Spinal cord (tissue), 10 donors: ENCODE measurements around the gene KRTAP10-3. TPM values are rescaled to one million over a fixed set of nuclear protein-coding genes. Genes with fewer than 3 reads are reported as not detected.

Experiments used
- DNase-seq, 6 donors: peaks; one replicate each; pipeline versions ENCODE4 v3.0.0 to v3.0.0-alpha.2; 2013 to 2015; ENCODE audit warnings: low spot score in 6 of 6, low read depth in 4 of 6
- H3K27ac ChIP-seq: one replicate; pipeline ENCODE4 v1.5.1; 2013; ENCODE audit warnings: low read depth, low read length, control low read depth
- H3K27me3 ChIP-seq: one replicate; pipeline ENCODE4 v1.6.1; 2013; ENCODE audit warnings: low read length; ENCODE audit not compliant: control insufficient read depth, insufficient read depth
- H3K36me3 ChIP-seq: one replicate; pipeline ENCODE4 v1.6.1; 2013; ENCODE audit warnings: low read length; ENCODE audit not compliant: control insufficient read depth, insufficient read depth
- H3K4me1 ChIP-seq: one replicate; pipeline ENCODE4 v1.6.1; 2013; ENCODE audit warnings: low read length; ENCODE audit not compliant: control insufficient read depth, insufficient read depth
- H3K4me3 ChIP-seq: one replicate; pipeline ENCODE4 v1.5.1; 2013; ENCODE audit warnings: low read depth, low read length, control low read depth
- H3K9me3 ChIP-seq: one replicate; pipeline ENCODE4 v1.6.1; 2013; ENCODE audit warnings: low read length; ENCODE audit not compliant: control insufficient read depth, insufficient read depth
- WGBS: methylation state at CpG from one replicate; pipeline ENCODE4 v1.1.5; 2013; ENCODE audit warnings: missing lambda C conversion rate; ENCODE audit not compliant: insufficient coverage; 5-methylcytosine and 5-hydroxymethylcytosine counted together
- polyA plus RNA-seq, 2 donors: library from polyadenylated mRNA; unstranded; fragments of 120-200 nt; gene quantifications; one replicate each; pipeline ENCODE4 v1.2.1, GENCODE V29; 2013; ENCODE audit not compliant: insufficient read length in 2 of 2
- total RNA-seq, 2 donors: library from RNA; depleted of rRNA in 1 of 2; stranded (reverse); fragments of 120-200 nt in 1 of 2; fragments of >200 nt in 1 of 2; gene quantifications; one replicate each; pipeline versions ENCODE4 v1.2.3 to v1.2.4, GENCODE V29; 2013 to 2014
- donor health status: healthy.

The KRTAP10-3 gene
- total and polyA plus RNA-seq, 4 donors: not detected

- Histone ChIP-seq H3K9me3 (no peaks in the 10 kb centered on the region), H3K4me1 (peaks cover 19% of the 10 kb centered on the region), H3K27me3 (peaks cover 4% of the 10 kb centered on the region), H3K36me3 (no peaks in the 10 kb centered on the region), H3K27ac (no peak overlapping the region), H3K4me3 (no peak overlapping the region)
- no peak for DNase-seq
- 94% methylated on average over 16 of the region's 30 CpGs for WGBS
Measured at GRCh38 chr21:44508711-44509445, 49.7 kb downstream of the KRTAP10-3 start.

- Histone ChIP-seq H3K9me3 (no peaks in the 10 kb centered on the region), H3K27ac (no peak overlapping the region), H3K4me1 (peaks cover 19% of the 10 kb centered on the region), H3K27me3 (peaks cover 4% of the 10 kb centered on the region), H3K36me3 (no peaks in the 10 kb centered on the region), H3K4me3 (no peak overlapping the region)
- no peak for DNase-seq
- WGBS: 90% methylated on average over 5 of the region's 9 CpGs
Measured at GRCh38 chr21:44508426-44508710, 50.2 kb downstream of the KRTAP10-3 start.

Other genes with a start within 250 kb of the KRTAP10-3 start
- 10 to 100 TPM; 11.9 to 28.3 TPM for gene CFAP410, start 219.4 kb downstream of the KRTAP10-3 start, total RNA-seq
- gene CFAP410, start 219.4 kb downstream of the KRTAP10-3 start, polyA plus RNA-seq: 10 to 100 TPM; 45.0 to 46.4 TPM
- gene TRPM2, start 205.2 kb downstream of the KRTAP10-3 start, total RNA-seq: 10 to 100 TPM in 1 of 2 donors, 1 to 10 TPM in 1; 4.0 to 11.1 TPM
- gene TRPM2, start 205.2 kb downstream of the KRTAP10-3 start, polyA plus RNA-seq: 10 to 100 TPM; 17.8 to 21.4 TPM
- 1 to 10 TPM; 1.4 to 2.4 TPM for gene LRRC3, start 103.3 kb downstream of the KRTAP10-3 start, total RNA-seq
- gene LRRC3, start 103.3 kb downstream of the KRTAP10-3 start, polyA plus RNA-seq: 1 to 10 TPM; 4.4 to 6.5 TPM
- gene KRTAP10-1, start 18.6 kb downstream of the KRTAP10-3 start, total RNA-seq: not detected
- not detected for gene KRTAP10-1, start 18.6 kb downstream of the KRTAP10-3 start, polyA plus RNA-seq
- not detected for gene KRTAP10-2, start 7.3 kb downstream of the KRTAP10-3 start, total RNA-seq
- not detected for gene KRTAP10-2, start 7.3 kb downstream of the KRTAP10-3 start, polyA plus RNA-seq
- not detected for gene KRTAP10-4, start 14.9 kb upstream of the KRTAP10-3 start, total RNA-seq
- gene KRTAP10-4, start 14.9 kb upstream of the KRTAP10-3 start, polyA plus RNA-seq: not detected
- not detected for gene KRTAP10-5, start 21.8 kb upstream of the KRTAP10-3 start, total RNA-seq
- not detected for gene KRTAP10-5, start 21.8 kb upstream of the KRTAP10-3 start, polyA plus RNA-seq
- gene KRTAP10-6, start 33.7 kb upstream of the KRTAP10-3 start, total RNA-seq: not detected
- not detected for gene KRTAP10-6, start 33.7 kb upstream of the KRTAP10-3 start, polyA plus RNA-seq
- gene KRTAP10-7, start 41.8 kb upstream of the KRTAP10-3 start, total RNA-seq: not detected
- not detected for gene KRTAP10-7, start 41.8 kb upstream of the KRTAP10-3 start, polyA plus RNA-seq
- not detected for gene KRTAP10-8, start 53.3 kb upstream of the KRTAP10-3 start, total RNA-seq
- gene KRTAP10-8, start 53.3 kb upstream of the KRTAP10-3 start, polyA plus RNA-seq: not detected
- gene KRTAP10-9, start 68.3 kb upstream of the KRTAP10-3 start, total RNA-seq: not detected
- not detected for gene KRTAP10-9, start 68.3 kb upstream of the KRTAP10-3 start, polyA plus RNA-seq
- not detected for gene KRTAP10-10, start 78.6 kb upstream of the KRTAP10-3 start, total RNA-seq
- not detected for gene KRTAP10-10, start 78.6 kb upstream of the KRTAP10-3 start, polyA plus RNA-seq
- not detected for gene KRTAP10-11, start 87.6 kb upstream of the KRTAP10-3 start, total RNA-seq
- not detected for gene KRTAP10-11, start 87.6 kb upstream of the KRTAP10-3 start, polyA plus RNA-seq
- not detected for gene KRTAP12-4, start 95.9 kb upstream of the KRTAP10-3 start, total RNA-seq
- gene KRTAP12-4, start 95.9 kb upstream of the KRTAP10-3 start, polyA plus RNA-seq: not detected
- not detected for gene KRTAP12-3, start 99.1 kb upstream of the KRTAP10-3 start, total RNA-seq
- gene KRTAP12-3, start 99.1 kb upstream of the KRTAP10-3 start, polyA plus RNA-seq: not detected
- not detected for gene KRTAP12-2, start 108.1 kb upstream of the KRTAP10-3 start, total RNA-seq
- gene KRTAP12-2, start 108.1 kb upstream of the KRTAP10-3 start, polyA plus RNA-seq: not detected
- not detected for gene KRTAP12-1, start 123.4 kb upstream of the KRTAP10-3 start, total RNA-seq
- gene KRTAP12-1, start 123.4 kb upstream of the KRTAP10-3 start, polyA plus RNA-seq: not detected
- gene KRTAP10-12, start 138.4 kb upstream of the KRTAP10-3 start, total RNA-seq: not detected
- not detected for gene KRTAP10-12, start 138.4 kb upstream of the KRTAP10-3 start, polyA plus RNA-seq
- under 1 TPM in 1 of 2 donors, not detected in 1; 0.66 TPM for gene TSPEAR, start 152.8 kb upstream of the KRTAP10-3 start, total RNA-seq
- gene TSPEAR, start 152.8 kb upstream of the KRTAP10-3 start, polyA plus RNA-seq: under 1 TPM; 0.24 to 0.33 TPM
- 10 to 100 TPM; 53.0 to 62.6 TPM for gene UBE2G2, start 243.0 kb upstream of the KRTAP10-3 start, total RNA-seq
- 100 to 1,000 TPM in 1 of 2 donors, 10 to 100 TPM in 1; 83.8 to 102 TPM for gene UBE2G2, start 243.0 kb upstream of the KRTAP10-3 start, polyA plus RNA-seq